K562 (cell line): ENCODE measurements around the gene KDM2A. TPM values are rescaled to one million over a fixed set of nuclear protein-coding genes. Genes with fewer than 3 reads are reported as not detected.

Source experiments
- ATAC-seq: fragments of 200-7000 bp; cut with Tn5 transposase; 3 replicates; pipeline ENCODE4 v1.9.1; 2020; ENCODE audit warnings: moderate library complexity
- BruUV-seq: library from RNA; stranded (reverse); fragments of 400-500 nt; replicated peaks from 2 replicates; lab custom pipeline; 2021; lab: Mats Ljungman, UMichigan
- CTCF ChIA-PET: fragments of 300-600 bp; formaldehyde crosslinking; extraction: SDS; loops from one replicate; lab custom pipeline; 2021; ENCODE audit warnings: low intra/inter-chr PET ratio; lab: Yijun Ruan, JAX
- POLR2A ChIA-PET: fragments of 300-600, 350-650 bp; sonication (Branson Sonifier 250); formaldehyde crosslinking; extraction: SDS; loops from one replicate; lab custom pipeline; 2021; ENCODE audit warnings: antibody characterized with exemption, inconsistent platforms; lab: Yijun Ruan, JAX
- DNase-seq, 4 experiments: peaks; one replicate each; pipeline versions ENCODE4 v3.0.0 to v3.0.0-alpha.2; 2011 to 2018; ENCODE audit warnings: low spot score in 3 of 4, mixed read lengths in 3 of 4; ENCODE audit errors: extremely low read depth in 1 of 4
- FAIRE-seq: peaks from 2 replicates; lab custom pipeline; 2011; peaks lifted over from hg19 to GRCh38; lab: Jason Lieb, UNC
- H2AFZ ChIP-seq: 2 replicates; pipeline ENCODE4 v1.6.0; 2011; ENCODE audit warnings: low read depth, low read length, control low read depth, inconsistent platforms
- H3K27ac ChIP-seq: fragments of 200-600 bp; 3 replicates; pipeline ENCODE4 v1.8.0; 2011; ENCODE audit warnings: low read depth, mild to moderate bottlenecking, control low read depth, inconsistent platforms, low read length, moderate library complexity, mixed read lengths; ENCODE audit errors: extremely low read depth
- H3K27me3 ChIP-seq, 2 experiments: fragments of 300-600 bp in 1 of 2; 2 replicates in 1 of 2; 3 replicates in 1 of 2; pipeline versions ENCODE4 v1.6.0 to v1.8.0; 2011; ENCODE audit warnings: inconsistent platforms in 2 of 2, low read length in 2 of 2, mild to moderate bottlenecking in 1 of 2, mixed read lengths in 1 of 2, moderate library complexity in 1 of 2; ENCODE audit not compliant: control insufficient read depth in 2 of 2, insufficient read depth in 2 of 2
- H3K36me3 ChIP-seq: fragments of 300-600 bp; 3 replicates; pipeline ENCODE4 v1.8.0; 2011; ENCODE audit warnings: mild to moderate bottlenecking, low read length, inconsistent platforms; ENCODE audit not compliant: control insufficient read depth, insufficient read depth
- H3K4me1 ChIP-seq, 2 experiments: fragments of 200-600 bp in 1 of 2; replicated peaks in 1 of 2; 2 replicates in 1 of 2; 3 replicates in 1 of 2; pipeline versions ENCODE4 v1.5.1 to v1.8.0; 2011; ENCODE audit warnings: inconsistent platforms in 2 of 2, low read length in 2 of 2, mild to moderate bottlenecking in 1 of 2, mixed read lengths in 1 of 2, moderate library complexity in 1 of 2; ENCODE audit not compliant: control insufficient read depth in 2 of 2, insufficient read depth in 2 of 2
- H3K4me2 ChIP-seq: 2 replicates; pipeline ENCODE4 v1.6.1; 2011; ENCODE audit warnings: low read length, control low read depth, inconsistent platforms, mixed read lengths; ENCODE audit not compliant: insufficient read depth
- H3K4me3 ChIP-seq: fragments of 200-600 bp; sonication (generic), shearing (Covaris generic); 2 replicates; pipeline ENCODE4 v1.5.1; 2016; ENCODE audit warnings: control low read depth, inconsistent platforms
- H3K79me2 ChIP-seq: fragments of 200-600 bp; 3 replicates; pipeline ENCODE4 v1.8.0; 2011; ENCODE audit warnings: low read length, inconsistent platforms; ENCODE audit not compliant: control insufficient read depth, insufficient read depth
- H3K9ac ChIP-seq, 2 experiments: 2 replicates each; pipeline versions ENCODE4 v1.6.0 to v1.6.1; 2011; ENCODE audit warnings: low read depth in 2 of 2, low read length in 2 of 2, control low read depth in 1 of 2, inconsistent platforms in 1 of 2, mild to moderate bottlenecking in 1 of 2, mixed read lengths in 1 of 2; ENCODE audit not compliant: insufficient read depth in 1 of 2
- H3K9me1 ChIP-seq: one replicate; pipeline ENCODE4 v1.6.0; 2011; ENCODE audit warnings: inconsistent platforms, mild to moderate bottlenecking, low read length, moderate library complexity; ENCODE audit not compliant: control insufficient read depth, insufficient read depth
- H3K9me3 ChIP-seq: replicated peaks from 2 replicates; pipeline ENCODE4 v1.5.1; 2011; ENCODE audit warnings: low read depth, low read length, inconsistent platforms; ENCODE audit not compliant: control insufficient read depth, insufficient read depth
- H4K20me1 ChIP-seq: replicated peaks from 2 replicates; pipeline ENCODE4 v1.6.1; 2011; ENCODE audit warnings: low read length, inconsistent platforms, mixed read lengths; ENCODE audit not compliant: control insufficient read depth, insufficient read depth
- ERF ChIP-seq: fragments of 450-650 bp; formaldehyde crosslinking; IDR thresholded peaks from 2 replicates; pipeline ENCODE4 v1.4.0; 2020; ENCODE audit warnings: mild to moderate bottlenecking, mixed read lengths
- MCM3 ChIP-seq: fragments of 450-650 bp; IDR thresholded peaks from 2 replicates; pipeline ENCODE4 v1.6.1; 2016
- MEF2D ChIP-seq: conservative IDR thresholded peaks from 2 replicates; pipeline ENCODE4 v1.6.1; 2016; ENCODE audit warnings: low read depth, missing genetic modification characterization, missing compliant biosample characterization
- MIER1 ChIP-seq: fragments of 450-650 bp; IDR thresholded peaks from 2 replicates; pipeline ENCODE4 v1.6.1; 2016; ENCODE audit warnings: antibody characterized with exemption, mild to moderate bottlenecking, low read depth
- MYC ChIP-seq, 2 experiments: fragments of 250-450 bp in 1 of 2; sonication (Bioruptor Pico) in 1 of 2; IDR thresholded peaks; 2 replicates each; pipeline versions ENCODE4 v1.5.1 to v1.6.1; 2012 to 2021; ENCODE audit warnings: low read depth in 2 of 2, borderline replicate concordance in 1 of 2, improper control_type of control experiment in 1 of 2, low read length in 1 of 2, mild to moderate bottlenecking in 1 of 2, moderate library complexity in 1 of 2
- NCOA6 ChIP-seq: fragments of 450-650 bp; IDR thresholded peaks from 2 replicates; pipeline ENCODE4 v1.6.1; 2017; ENCODE audit warnings: mild to moderate bottlenecking
- POLR2AphosphoS2 ChIP-seq: IDR thresholded peaks from 2 replicates; pipeline ENCODE4 v1.6.1; 2012; ENCODE audit warnings: low read length, improper control_type of control experiment
- SMAD2 ChIP-seq: fragments of 150-350 bp; IDR thresholded peaks from 2 replicates; pipeline ENCODE4 v1.6.1; 2014; ENCODE audit warnings: low read depth, mild to moderate bottlenecking, low read length
- ZBTB7A ChIP-seq: IDR thresholded peaks from 2 replicates; pipeline ENCODE4 v1.6.1; 2011; ENCODE audit warnings: low read depth, mild to moderate bottlenecking, low read length, moderate library complexity, borderline replicate concordance; ENCODE audit not compliant: control insufficient read depth
- ZBTB8A ChIP-seq: fragments of 450-650 bp; IDR thresholded peaks from 2 replicates; pipeline ENCODE4 v1.6.1; 2018; ENCODE audit warnings: mild to moderate bottlenecking, moderate library complexity; ENCODE audit not compliant: partially characterized antibody
- ZNF3 ChIP-seq: fragments of 250-450 bp; sonication (Bioruptor Pico); IDR thresholded peaks from 2 replicates; pipeline ENCODE4 v1.5.0; 2021; ENCODE audit warnings: mild to moderate bottlenecking, moderate library complexity
- ZNF41 ChIP-seq: fragments of 250-450 bp; sonication (Bioruptor Pico); conservative IDR thresholded peaks from 2 replicates; pipeline ENCODE4 v1.4.0; 2020; ENCODE audit warnings: mild to moderate bottlenecking
- WGBS: fragments of 100-300 bp; shearing (Covaris generic); methylation state at CpG from one replicate; pipeline ENCODE4 v1.1.6; 2016; ENCODE audit warnings: low coverage, mixed read lengths; ENCODE audit not compliant: insufficient coverage; ENCODE audit errors: missing lambda C conversion rate; 5-methylcytosine and 5-hydroxymethylcytosine counted together
- in situ Hi-C: fragments of 300-500 bp; cut with MboI; formaldehyde crosslinking; loops from 4 replicates; pipeline ENCODE4 v1.15.0; 2018; ENCODE audit warnings: inconsistent platforms, mixed read lengths
- intact Hi-C: fragments of 100-400 bp; cut with micrococcal nuclease; formaldehyde crosslinking; loops from 2 replicates; pipeline ENCODE4 v1.14.2; 2022
- polyA plus RNA-seq, 8 experiments: library from polyadenylated mRNA; depleted of rRNA in 4 of 8; stranded (reverse) in 5 of 8; unstranded in 3 of 8; fragments of >200 nt; fragmentation: Nextera tagmentation in 2 of 8; fragmentation: Illumina TruSeq in 1 of 8; extraction: Ambion mirVana in 2 of 8; extraction: Trizol in 1 of 8; gene quantifications; 2 replicates each; pipeline versions ENCODE4 v1.2.1 to v1.2.3, GENCODE V29; 2011 to 2014; ENCODE audit warnings: inconsistent platforms in 1 of 8, missing spikeins in 1 of 8
- total RNA-seq, 7 experiments: library from RNA; depleted of rRNA in 6 of 7; stranded (reverse); fragments of >200 nt in 6 of 7; fragmentation: Illumina TruSeq in 2 of 7; extraction: Trizol in 2 of 7; gene quantifications; 2 replicates each; pipeline versions ENCODE4 v1.2.1 to v1.2.3, GENCODE V29; 2011 to 2021; ENCODE audit warnings: low replicate concordance in 1 of 7
- TF ChIP-seq, protein P1 (sequence below): fragments of 250-450 bp; sonication (Bioruptor Pico); IDR thresholded peaks from 2 replicates; pipeline ENCODE4 v1.8.0; 2022; ENCODE audit warnings: inconsistent platforms, mild to moderate bottlenecking, moderate library complexity, borderline replicate concordance
- TF ChIP-seq, protein P2 (sequence below): sonication (generic); formaldehyde crosslinking; IDR thresholded peaks from 2 replicates; pipeline ENCODE4 v1.8.0; 2022; ENCODE audit warnings: mild to moderate bottlenecking, missing genetic modification reagents
- TF ChIP-seq, protein P3 (sequence below): fragments of 150-350 bp; IDR thresholded peaks from 2 replicates; pipeline ENCODE4 v1.6.1; 2014; ENCODE audit warnings: low read depth, mild to moderate bottlenecking, low read length, borderline replicate concordance
- TF ChIP-seq, protein P4 (sequence below): fragments of 450-650 bp; formaldehyde crosslinking; IDR thresholded peaks from 2 replicates; pipeline ENCODE4 v1.4.0; 2020; ENCODE audit warnings: mild to moderate bottlenecking

Gene KDM2A
- total and polyA plus RNA-seq, 9 of the 15 experiments (the other 6 are each of a cell fraction or from before 2014, with no cell fraction given) = 5.0 to 39.3 (median 21.3) TPM

DNA sequence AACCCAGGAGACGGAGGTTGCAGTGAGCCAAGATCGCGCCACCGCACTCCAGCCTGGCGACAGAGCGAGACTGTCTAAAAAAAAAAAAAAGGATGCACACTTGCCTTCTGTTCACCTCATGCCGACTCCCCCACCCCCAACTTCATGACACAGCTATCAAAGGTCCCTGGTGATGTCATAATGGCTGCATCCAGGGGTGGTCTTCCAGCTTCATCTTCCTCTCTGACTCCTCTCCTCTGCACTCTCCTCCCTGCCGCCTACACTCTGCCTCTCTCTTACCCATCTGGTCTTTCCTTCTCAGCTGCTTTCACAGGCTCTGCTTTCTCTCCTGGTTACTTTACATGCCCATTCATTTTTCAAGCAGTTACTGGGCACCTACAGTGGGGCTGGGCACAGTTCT, 16.4 kb upstream of the KDM2A start (continued):
- TF ChIP-seq MYC (IDR thresholded peaks at IDR 0.05; ENCODE audit: low read depth, low read length) = no peak
- no peak for TF ChIP-seq MYC (CRISPR knock-in tag; IDR thresholded peaks at IDR 0.05; ENCODE audit: borderline replicate concordance, low read depth)
- TF ChIP-seq ZBTB8A = no peak
- TF ChIP-seq ZNF3 (CRISPR knock-in tag) = no peak
- TF ChIP-seq, protein P1, sequence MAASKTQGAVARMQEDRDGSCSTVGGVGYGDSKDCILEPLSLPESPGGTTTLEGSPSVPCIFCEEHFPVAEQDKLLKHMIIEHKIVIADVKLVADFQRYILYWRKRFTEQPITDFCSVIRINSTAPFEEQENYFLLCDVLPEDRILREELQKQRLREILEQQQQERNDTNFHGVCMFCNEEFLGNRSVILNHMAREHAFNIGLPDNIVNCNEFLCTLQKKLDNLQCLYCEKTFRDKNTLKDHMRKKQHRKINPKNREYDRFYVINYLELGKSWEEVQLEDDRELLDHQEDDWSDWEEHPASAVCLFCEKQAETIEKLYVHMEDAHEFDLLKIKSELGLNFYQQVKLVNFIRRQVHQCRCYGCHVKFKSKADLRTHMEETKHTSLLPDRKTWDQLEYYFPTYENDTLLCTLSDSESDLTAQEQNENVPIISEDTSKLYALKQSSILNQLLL (CRISPR knock-in tag) = no peak
- TF ChIP-seq, protein P2, sequence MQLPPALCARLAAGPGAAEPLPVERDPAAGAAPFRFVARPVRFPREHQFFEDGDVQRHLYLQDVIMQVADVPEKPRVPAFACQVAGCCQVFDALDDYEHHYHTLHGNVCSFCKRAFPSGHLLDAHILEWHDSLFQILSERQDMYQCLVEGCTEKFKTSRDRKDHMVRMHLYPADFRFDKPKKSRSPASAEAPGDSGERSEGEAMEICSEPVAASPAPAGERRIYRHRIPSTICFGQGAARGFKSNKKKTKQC (CRISPR knock-in tag) = no peak

DNA sequence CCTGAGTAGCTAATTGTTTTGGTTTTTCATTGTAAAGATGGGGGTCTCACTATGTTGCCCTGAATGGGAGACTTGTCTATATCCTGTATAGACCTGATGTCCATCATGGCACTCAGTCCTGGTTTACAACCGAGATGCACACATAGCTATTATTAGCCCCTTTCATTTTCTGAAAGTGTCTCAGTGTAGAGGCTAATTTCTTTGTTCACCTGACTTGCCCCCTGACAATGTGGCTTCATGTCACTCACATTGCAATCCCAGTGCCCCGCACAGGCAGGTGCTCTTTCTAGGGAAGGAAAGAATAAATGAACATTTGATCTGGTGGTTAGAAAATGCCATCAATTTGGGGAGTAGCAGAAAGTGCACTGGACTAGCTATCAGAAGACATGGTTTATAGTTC, 13.1 kb upstream of the KDM2A start:
- POLR2A ChIA-PET = no interaction called here
- Histone ChIP-seq H3K27ac (no peak overlapping the region), H3K4me2 (no peak overlapping the region), H3K9me3 (no peaks in the 10 kb centered on the region), H2AFZ (no peak overlapping the region), H3K9me1 (no peaks in the 10 kb centered on the region), H3K36me3 (no peaks in the 10 kb centered on the region), H4K20me1 (no peaks in the 10 kb centered on the region), H3K4me3 (no peak overlapping the region), H3K27me3 (no peaks in the 10 kb centered on the region), H3K9ac (no peak overlapping the region), H3K4me1 (peaks cover 6 to 13% of the 10 kb centered on the region in 2 experiments; a peak in 3 of 5 replicates), H3K79me2 (no peaks in the 10 kb centered on the region)
- no peak for DNase-seq
- intact Hi-C loops (no loop called here), in situ Hi-C loops (no loop called here)
- BruUV-seq = no TSS peak
- ATAC-seq = no peak
- CTCF ChIA-PET = no interaction called here
- 35% methylated on average over 2 of the region's 2 CpGs for WGBS
- FAIRE-seq = no peak
- TF ChIP-seq POLR2AphosphoS2 = no peak
- TF ChIP-seq ZBTB7A = no peak
- TF ChIP-seq, protein P3, sequence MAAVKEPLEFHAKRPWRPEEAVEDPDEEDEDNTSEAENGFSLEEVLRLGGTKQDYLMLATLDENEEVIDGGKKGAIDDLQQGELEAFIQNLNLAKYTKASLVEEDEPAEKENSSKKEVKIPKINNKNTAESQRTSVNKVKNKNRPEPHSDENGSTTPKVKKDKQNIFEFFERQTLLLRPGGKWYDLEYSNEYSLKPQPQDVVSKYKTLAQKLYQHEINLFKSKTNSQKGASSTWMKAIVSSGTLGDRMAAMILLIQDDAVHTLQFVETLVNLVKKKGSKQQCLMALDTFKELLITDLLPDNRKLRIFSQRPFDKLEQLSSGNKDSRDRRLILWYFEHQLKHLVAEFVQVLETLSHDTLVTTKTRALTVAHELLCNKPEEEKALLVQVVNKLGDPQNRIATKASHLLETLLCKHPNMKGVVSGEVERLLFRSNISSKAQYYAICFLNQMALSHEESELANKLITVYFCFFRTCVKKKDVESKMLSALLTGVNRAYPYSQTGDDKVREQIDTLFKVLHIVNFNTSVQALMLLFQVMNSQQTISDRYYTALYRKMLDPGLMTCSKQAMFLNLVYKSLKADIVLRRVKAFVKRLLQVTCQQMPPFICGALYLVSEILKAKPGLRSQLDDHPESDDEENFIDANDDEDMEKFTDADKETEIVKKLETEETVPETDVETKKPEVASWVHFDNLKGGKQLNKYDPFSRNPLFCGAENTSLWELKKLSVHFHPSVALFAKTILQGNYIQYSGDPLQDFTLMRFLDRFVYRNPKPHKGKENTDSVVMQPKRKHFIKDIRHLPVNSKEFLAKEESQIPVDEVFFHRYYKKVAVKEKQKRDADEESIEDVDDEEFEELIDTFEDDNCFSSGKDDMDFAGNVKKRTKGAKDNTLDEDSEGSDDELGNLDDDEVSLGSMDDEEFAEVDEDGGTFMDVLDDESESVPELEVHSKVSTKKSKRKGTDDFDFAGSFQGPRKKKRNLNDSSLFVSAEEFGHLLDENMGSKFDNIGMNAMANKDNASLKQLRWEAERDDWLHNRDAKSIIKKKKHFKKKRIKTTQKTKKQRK = no peak
- TF ChIP-seq, protein P4, sequence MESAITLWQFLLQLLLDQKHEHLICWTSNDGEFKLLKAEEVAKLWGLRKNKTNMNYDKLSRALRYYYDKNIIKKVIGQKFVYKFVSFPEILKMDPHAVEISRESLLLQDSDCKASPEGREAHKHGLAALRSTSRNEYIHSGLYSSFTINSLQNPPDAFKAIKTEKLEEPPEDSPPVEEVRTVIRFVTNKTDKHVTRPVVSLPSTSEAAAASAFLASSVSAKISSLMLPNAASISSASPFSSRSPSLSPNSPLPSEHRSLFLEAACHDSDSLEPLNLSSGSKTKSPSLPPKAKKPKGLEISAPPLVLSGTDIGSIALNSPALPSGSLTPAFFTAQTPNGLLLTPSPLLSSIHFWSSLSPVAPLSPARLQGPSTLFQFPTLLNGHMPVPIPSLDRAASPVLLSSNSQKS (CRISPR knock-in tag) = no peak
- TF ChIP-seq NCOA6 = no peak
- TF ChIP-seq MIER1 = no peak
- no peak for TF ChIP-seq SMAD2
- TF ChIP-seq ZNF41 (CRISPR knock-in tag) = no peak
- no peak for TF ChIP-seq MCM3
- no peak for TF ChIP-seq ERF (CRISPR knock-in tag)
- no peak for TF ChIP-seq MEF2D (tag)
